HG03565 (cell line): ENCODE measurements around the gene SLC39A13.

Experiments used
- ATAC-seq: cut with Tn5 transposase; IDR thresholded peaks from one replicate; pipeline ENCODE4 v1.9.1; 2021; ENCODE audit warnings: mild to moderate bottlenecking, moderate library complexity; ENCODE audit not compliant: unreplicated experiment

SLC39A13 gene

GRCh38 chr11:47383071-47383470 is 25.3 kb upstream of the SLC39A13 start:
- ATAC-seq: no peak

- ATAC-seq: no peak
These were observed 23.9 kb upstream of the SLC39A13 start for GRCh38 chr11:47384498-47384897.

GRCh38 chr11:47387944-47388696 is 20.3 kb upstream of the SLC39A13 start:
- ATAC-seq: no peak

- ATAC-seq: no peak
These were observed 19.5 kb upstream of the SLC39A13 start for GRCh38 chr11:47388697-47389576.

- no peak for ATAC-seq
These were observed 18.6 kb upstream of the SLC39A13 start for GRCh38 chr11:47389577-47390421.

GRCh38 chr11:47390422-47390760 is 18.0 kb upstream of the SLC39A13 start:
- no peak for ATAC-seq

GRCh38 chr11:47391077-47391583 is 17.3 kb upstream of the SLC39A13 start:
- no peak for ATAC-seq

- no peak for ATAC-seq
These were observed 16.5 kb upstream of the SLC39A13 start for GRCh38 chr11:47391711-47392432.

GRCh38 chr11:47392546-47393162 is 15.7 kb upstream of the SLC39A13 start:
- ATAC-seq: no peak

- ATAC-seq: no peak
These were observed 15.0 kb upstream of the SLC39A13 start for GRCh38 chr11:47393163-47394049.

- no peak for ATAC-seq
These were observed 14.4 kb upstream of the SLC39A13 start for GRCh38 chr11:47394050-47394321.

- ATAC-seq: no peak
These were observed 13.8 kb upstream of the SLC39A13 start for GRCh38 chr11:47394322-47395222.

GRCh38 chr11:47395223-47396048 is 13.0 kb upstream of the SLC39A13 start:
- no peak for ATAC-seq

GRCh38 chr11:47396049-47396320 is 12.4 kb upstream of the SLC39A13 start:
- no peak for ATAC-seq

GRCh38 chr11:47398011-47398410 is 10.4 kb upstream of the SLC39A13 start:
- no peak for ATAC-seq

- ATAC-seq: no peak
These were observed 9.8 kb upstream of the SLC39A13 start for GRCh38 chr11:47398551-47398950.
